Lower leg skin (tissue), 4 donors: ENCODE measurements around the gene CTXN1. TPM values are rescaled to one million over a fixed set of nuclear protein-coding genes. Genes with fewer than 3 reads are reported as not detected.

Experiments
- DNase-seq, 2 donors: peaks; one replicate each; pipeline ENCODE4 v3.0.0-alpha.2; 2019; ENCODE audit warnings: low spot score in 2 of 2
- H3K4me3 ChIP-seq: fragments of 200-600 bp; sonication (generic); 2 replicates; pipeline ENCODE4 v1.5.1; 2017; ENCODE audit warnings: mild to moderate bottlenecking, low read depth; ENCODE audit not compliant: poor library complexity, severe bottlenecking
- POLR2A ChIP-seq, 2 donors: fragments of 450-650 bp; IDR thresholded peaks; one replicate each; pipeline ENCODE4 v1.6.1; 2016 to 2017; ENCODE audit warnings: antibody characterized with exemption in 2 of 2, mild to moderate bottlenecking in 1 of 2, moderate library complexity in 1 of 2
- WGBS, 2 donors: methylation state at CpG; one replicate each; pipeline ENCODE4 v1.1.5; 2018; 5-methylcytosine and 5-hydroxymethylcytosine counted together
- intact Hi-C: fragments of 100-400 bp; cut with DNase I; formaldehyde crosslinking; loops from one replicate; pipeline ENCODE4 v1.15.0; 2023; ENCODE audit warnings: low total_unique reads
- total RNA-seq, 4 donors: library from RNA; depleted of rRNA; stranded (reverse); fragments of >200 nt; gene quantifications; one replicate each; pipeline ENCODE4 v1.1.0, GENCODE V29; 2016
- TF ChIP-seq, protein P1 (sequence below), 3 donors: fragments of 450-650 bp; IDR thresholded peaks; one replicate each; pipeline ENCODE4 v1.5.1; 2016; ENCODE audit warnings: antibody characterized with exemption in 3 of 3, mild to moderate bottlenecking in 3 of 3, moderate library complexity in 2 of 3

Gene CTXN1
- total RNA-seq, 4 donors from 2014 or later = 4.0 to 4.8 (median 4.0) TPM

DNA sequence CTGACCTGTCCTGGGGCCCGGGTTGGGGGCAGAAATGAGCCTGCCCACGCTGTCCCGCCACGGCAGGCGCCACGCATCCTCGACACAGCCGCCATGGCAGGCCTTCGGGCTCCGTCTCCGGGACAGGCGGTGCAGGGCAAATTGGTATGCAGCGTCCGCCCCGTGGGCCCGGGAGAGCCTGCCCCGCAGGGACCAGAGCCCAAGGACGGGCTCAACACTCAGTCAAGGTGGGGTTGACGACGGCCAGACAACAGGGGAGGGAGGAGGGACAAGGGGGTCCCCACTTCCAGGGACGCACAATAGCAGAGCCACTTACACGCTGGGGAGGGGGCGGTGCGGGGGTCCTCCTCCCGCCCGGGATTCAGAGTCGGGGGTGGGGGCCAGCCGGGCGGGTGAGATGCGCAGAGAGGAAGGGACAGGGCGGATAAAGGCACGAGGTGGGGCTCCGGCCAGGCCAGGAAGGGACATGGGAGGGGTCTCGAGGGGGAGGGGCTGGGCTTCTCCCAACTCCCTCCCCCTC lies 1.2 kb downstream of the CTXN1 start:
- no peak for TF ChIP-seq POLR2A (IDR thresholded peaks at IDR 0.05)
- TF ChIP-seq, protein P1, sequence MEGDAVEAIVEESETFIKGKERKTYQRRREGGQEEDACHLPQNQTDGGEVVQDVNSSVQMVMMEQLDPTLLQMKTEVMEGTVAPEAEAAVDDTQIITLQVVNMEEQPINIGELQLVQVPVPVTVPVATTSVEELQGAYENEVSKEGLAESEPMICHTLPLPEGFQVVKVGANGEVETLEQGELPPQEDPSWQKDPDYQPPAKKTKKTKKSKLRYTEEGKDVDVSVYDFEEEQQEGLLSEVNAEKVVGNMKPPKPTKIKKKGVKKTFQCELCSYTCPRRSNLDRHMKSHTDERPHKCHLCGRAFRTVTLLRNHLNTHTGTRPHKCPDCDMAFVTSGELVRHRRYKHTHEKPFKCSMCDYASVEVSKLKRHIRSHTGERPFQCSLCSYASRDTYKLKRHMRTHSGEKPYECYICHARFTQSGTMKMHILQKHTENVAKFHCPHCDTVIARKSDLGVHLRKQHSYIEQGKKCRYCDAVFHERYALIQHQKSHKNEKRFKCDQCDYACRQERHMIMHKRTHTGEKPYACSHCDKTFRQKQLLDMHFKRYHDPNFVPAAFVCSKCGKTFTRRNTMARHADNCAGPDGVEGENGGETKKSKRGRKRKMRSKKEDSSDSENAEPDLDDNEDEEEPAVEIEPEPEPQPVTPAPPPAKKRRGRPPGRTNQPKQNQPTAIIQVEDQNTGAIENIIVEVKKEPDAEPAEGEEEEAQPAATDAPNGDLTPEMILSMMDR (IDR thresholded peaks at IDR 0.05) = no peak
- WGBS, 2 donors = 23 to 28% methylated on average over 33 to 34 of the region's 34 CpGs
- intact Hi-C loops = loop anchor here (5.0 kb wide), 1 partner anchor 72 kb away; no protein-coding TSS in a partner anchor

GRCh38 chr19:7924241-7924640 lies 1.7 kb downstream of the CTXN1 start:
- WGBS, 2 donors = 41 to 64% methylated on average over 12 of the region's 12 CpGs
- no peak for DNase-seq
- intact Hi-C loops = no loop called here
- TF ChIP-seq POLR2A (IDR thresholded peaks at IDR 0.05) = no peak
- TF ChIP-seq, protein P1 (IDR thresholded peaks at IDR 0.05) = no peak
- no peak overlapping the region for H3K4me3 ChIP-seq

More for the DNA sequence above, 1.2 kb downstream of the CTXN1 start:
- no peak for DNase-seq
- no peak overlapping the region for H3K4me3 ChIP-seq

DNA sequence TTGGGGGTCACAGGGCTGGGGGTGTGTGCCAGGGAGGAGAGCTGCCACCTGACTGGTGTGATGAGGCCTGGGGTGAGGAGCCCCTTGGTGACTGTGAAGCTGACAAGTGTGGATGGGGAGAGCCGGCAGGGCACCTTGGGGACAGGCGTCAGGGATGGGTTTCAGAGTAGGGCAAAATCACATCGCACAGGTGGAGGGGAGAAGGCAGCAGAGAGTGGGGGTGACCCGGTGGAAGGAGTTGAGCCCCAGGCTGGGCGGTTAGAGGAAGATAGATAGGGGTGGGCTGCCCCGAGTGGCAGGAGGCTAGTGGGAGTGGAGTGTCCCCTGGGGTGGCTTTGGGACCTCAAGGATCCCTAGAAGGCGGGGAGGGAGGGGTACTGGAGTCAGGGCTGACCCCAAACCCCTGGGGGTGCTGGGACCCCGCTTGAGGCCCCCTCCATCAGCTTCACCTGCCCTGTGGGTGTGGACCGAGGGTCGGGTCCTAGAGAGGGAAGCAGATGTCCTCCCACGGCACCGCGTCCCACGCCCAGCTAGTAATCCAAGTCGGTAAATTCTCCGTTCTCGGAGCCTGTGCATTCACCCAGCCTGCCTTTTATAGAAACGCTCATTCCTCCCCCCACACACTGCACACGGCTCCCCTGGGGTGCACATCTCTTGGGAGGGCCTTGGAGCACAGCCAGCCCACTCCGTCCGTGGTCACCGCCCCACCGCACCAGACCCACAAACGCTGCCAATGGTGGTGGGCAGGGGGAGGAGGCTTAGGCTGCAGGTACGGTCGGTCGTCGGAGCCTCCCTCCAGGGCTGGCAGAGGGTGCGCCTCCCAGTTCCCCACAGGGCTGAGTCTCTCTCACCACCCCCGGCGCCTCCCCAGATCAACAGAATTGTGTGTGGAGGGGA lies 2.4 kb downstream of the CTXN1 start:
- no peak for TF ChIP-seq POLR2A (IDR thresholded peaks at IDR 0.05)
- TF ChIP-seq, protein P1 (IDR thresholded peaks at IDR 0.05) = no peak
- WGBS, 2 donors = 55 to 60% methylated on average over 31 of the region's 31 CpGs
- intact Hi-C loops = no loop called here
- DNase-seq = no peak
- H3K4me3 ChIP-seq = no peak overlapping the region

- WGBS, 2 donors = 83 to 93% methylated on average over 8 of the region's 8 CpGs
- intact Hi-C loops = no loop called here
- no peak for DNase-seq
- TF ChIP-seq, protein P1 (IDR thresholded peaks at IDR 0.05) = no peak
- no peak for TF ChIP-seq POLR2A (IDR thresholded peaks at IDR 0.05)
- H3K4me3 ChIP-seq = no peak overlapping the region
Measured at GRCh38 chr19:7922836-7923195, 3.1 kb downstream of the CTXN1 start.

DNA sequence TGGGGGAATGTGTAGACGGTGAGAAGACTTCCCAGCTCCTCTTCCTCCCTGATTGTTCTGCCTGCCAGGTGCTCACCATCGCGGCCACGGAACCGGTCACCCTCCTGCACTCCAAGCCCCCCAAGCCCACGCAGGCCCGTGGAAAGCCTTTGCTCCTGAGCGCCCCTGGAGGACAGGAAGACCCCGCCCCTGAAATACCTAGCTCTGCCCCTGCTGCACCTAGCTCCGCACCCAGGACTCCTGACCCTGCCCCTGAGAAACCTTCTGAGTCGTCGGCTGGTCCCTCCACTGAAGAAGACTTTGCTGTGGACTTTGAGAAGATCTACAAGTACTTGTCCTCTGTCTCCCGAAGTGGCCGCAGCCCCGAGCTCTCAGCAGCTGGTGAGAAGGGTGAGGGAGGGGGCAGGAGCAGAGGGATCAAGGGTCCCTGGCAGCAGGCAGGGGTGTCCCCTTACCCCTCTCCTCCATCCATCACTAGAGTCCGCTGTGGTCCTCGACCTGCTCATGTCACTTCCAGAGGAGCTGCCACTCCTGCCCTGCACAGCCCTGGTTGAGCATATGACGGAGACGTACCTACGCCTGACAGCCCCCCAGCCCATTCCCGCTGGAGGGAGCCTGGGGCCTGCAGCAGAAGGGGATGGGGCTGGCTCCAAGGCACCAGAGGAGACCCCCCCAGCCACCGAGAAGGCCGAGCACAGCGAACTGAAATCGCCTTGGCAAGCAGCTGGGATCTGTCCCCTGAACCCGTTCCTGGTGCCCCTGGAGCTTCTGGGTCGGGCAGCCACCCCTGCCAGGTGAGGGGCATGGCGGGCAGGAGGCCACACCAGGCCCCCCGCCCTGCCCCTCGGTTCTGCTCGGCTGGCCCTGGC lies 3.7 kb downstream of the CTXN1 start:
- H3K4me3 ChIP-seq = no peak overlapping the region
- WGBS, 2 donors = 94% methylated on average over 31 of the region's 31 CpGs
- TF ChIP-seq, protein P1 (IDR thresholded peaks at IDR 0.05) = no peak
- TF ChIP-seq POLR2A (IDR thresholded peaks at IDR 0.05) = no peak
- no peak for DNase-seq
- intact Hi-C loops = no loop called here
